Lower leg skin (tissue), 4 donors: ENCODE data around the gene OTOP3. TPM values are rescaled to one million over a fixed set of nuclear protein-coding genes. Genes with fewer than 3 reads are reported as not detected.

ENCODE experiments used
- DNase-seq, 2 donors: peaks; one replicate each; pipeline ENCODE4 v3.0.0-alpha.2; 2019; ENCODE audit warnings: low spot score in 2 of 2
- H3K4me3 ChIP-seq: fragments of 200-600 bp; sonication (generic); 2 replicates; pipeline ENCODE4 v1.5.1; 2017; ENCODE audit warnings: mild to moderate bottlenecking, low read depth; ENCODE audit not compliant: poor library complexity, severe bottlenecking
- CTCF ChIP-seq, 3 donors: fragments of 450-650 bp; IDR thresholded peaks; one replicate each; pipeline ENCODE4 v1.5.1; 2016; ENCODE audit warnings: antibody characterized with exemption in 3 of 3, mild to moderate bottlenecking in 3 of 3, moderate library complexity in 2 of 3
- POLR2A ChIP-seq, 2 donors: fragments of 450-650 bp; IDR thresholded peaks; one replicate each; pipeline ENCODE4 v1.6.1; 2016 to 2017; ENCODE audit warnings: antibody characterized with exemption in 2 of 2, mild to moderate bottlenecking in 1 of 2, moderate library complexity in 1 of 2
- WGBS, 2 donors: methylation state at CpG; one replicate each; pipeline ENCODE4 v1.1.5; 2018; 5-methylcytosine and 5-hydroxymethylcytosine counted together
- intact Hi-C: fragments of 100-400 bp; cut with DNase I; formaldehyde crosslinking; loops from one replicate; pipeline ENCODE4 v1.15.0; 2023; ENCODE audit warnings: low total_unique reads
- total RNA-seq, 4 donors: library from RNA; depleted of rRNA; stranded (reverse); fragments of >200 nt; gene quantifications; one replicate each; pipeline ENCODE4 v1.1.0, GENCODE V29; 2016

The OTOP3 gene
- total RNA-seq, 4 donors from 2014 or later = 0.64 to 2.3 (median 1.1) TPM; not detected in 1

- peak in 1 of 2 donors; percentile 37 for DNase-seq
- TF ChIP-seq POLR2A (IDR thresholded peaks at IDR 0.05) (no peak), CTCF (IDR thresholded peaks at IDR 0.05) (no peak)
- H3K4me3 ChIP-seq = no peak overlapping the region
- 44 to 48% methylated on average over 13 of the region's 13 CpGs for WGBS, 2 donors
- intact Hi-C loops = no loop called here
Measured at GRCh38 chr17:74943808-74944522, 8.3 kb downstream of the OTOP3 start.

- no peak overlapping the region for H3K4me3 ChIP-seq
- intact Hi-C loops = no loop called here
- 53 to 65% methylated on average over 6 of the region's 6 CpGs for WGBS, 2 donors
- TF ChIP-seq POLR2A (IDR thresholded peaks at IDR 0.05) (no peak), CTCF (IDR thresholded peaks at IDR 0.05) (no peak)
- no peak for DNase-seq
Measured at GRCh38 chr17:74945543-74945942, 9.8 kb downstream of the OTOP3 start.

- no peak for DNase-seq
- intact Hi-C loops = no loop called here
- H3K4me3 ChIP-seq = no peak overlapping the region
- TF ChIP-seq POLR2A (IDR thresholded peaks at IDR 0.05) = no peak
- no peak for TF ChIP-seq CTCF (IDR thresholded peaks at IDR 0.05)
- WGBS, 2 donors = 96 to 97% methylated on average over 9 to 14 of the region's 14 CpGs
Measured at GRCh38 chr17:74946641-74947040, 10.9 kb downstream of the OTOP3 start.

- 94 to 95% methylated on average over 6 to 16 of the region's 17 CpGs for WGBS, 2 donors
- no peak for DNase-seq
- intact Hi-C loops = no loop called here
- H3K4me3 ChIP-seq = no peak overlapping the region
- no peak for TF ChIP-seq POLR2A (IDR thresholded peaks at IDR 0.05)
Measured at GRCh38 chr17:74947041-74947754, 11.5 kb downstream of the OTOP3 start.

- 54 to 63% methylated on average over 4 to 12 of the region's 12 CpGs for WGBS, 2 donors
- DNase-seq = no peak
- H3K4me3 ChIP-seq = no peak overlapping the region
- TF ChIP-seq POLR2A (IDR thresholded peaks at IDR 0.05) = no peak
- TF ChIP-seq CTCF (IDR thresholded peaks at IDR 0.05) = no peak
- intact Hi-C loops = no loop called here
Measured at GRCh38 chr17:74949455-74950115, 13.9 kb downstream of the OTOP3 start.

GRCh38 chr17:74950207-74950606 lies 14.5 kb downstream of the OTOP3 start:
- TF ChIP-seq CTCF (IDR thresholded peaks at IDR 0.05) = no peak
- no peak for TF ChIP-seq POLR2A (IDR thresholded peaks at IDR 0.05)
- intact Hi-C loops = no loop called here
- 56 to 58% methylated on average over 8 of the region's 8 CpGs for WGBS, 2 donors
- no peak for DNase-seq
- H3K4me3 ChIP-seq = no peak overlapping the region
